Activated CD8-positive, alpha-beta T cell treated with anti-CD3 and anti-CD28 coated beads for 36 hours (primary cell): ENCODE measurements around the gene TAX1BP3. TPM values are rescaled to one million over a fixed set of nuclear protein-coding genes. Genes with fewer than 3 reads are reported as not detected.

ENCODE experiments used
- ATAC-seq: fragments of 200-7000 bp; cut with Tn5 transposase; one replicate; pipeline ENCODE4 v1.10.0; 2021; ENCODE audit warnings: mild to moderate bottlenecking, moderate library complexity
- CTCF ChIA-PET: fragments of 350-600 bp; sonication (Branson Sonifier 250); formaldehyde crosslinking; loops from one replicate; lab custom pipeline; 2021; ENCODE audit warnings: antibody characterized with exemption; lab: Charles Lee
- POLR2A ChIA-PET: fragments of 350-600 bp; sonication (Branson Sonifier 250); formaldehyde crosslinking; loops from one replicate; lab custom pipeline; 2021; ENCODE audit warnings: antibody characterized with exemption; lab: Charles Lee
- DNase-seq: peaks from one replicate; pipeline ENCODE4 v3.0.0-alpha.2; 2020
- H3K27ac Mint-ChIP-seq: one replicate; pipeline ENCODE4 v1.8.0; 2021; ENCODE audit warnings: mild to moderate bottlenecking, mixed read lengths
- H3K27me3 Mint-ChIP-seq: one replicate; pipeline ENCODE4 v1.8.0; 2021; ENCODE audit warnings: mixed read lengths
- H3K36me3 Mint-ChIP-seq: one replicate; pipeline ENCODE4 v1.8.0; 2021; ENCODE audit warnings: low read depth, mixed read lengths
- H3K4me1 Mint-ChIP-seq: one replicate; pipeline ENCODE4 v1.8.0; 2021; ENCODE audit warnings: low read depth, mixed read lengths
- H3K4me3 Mint-ChIP-seq: one replicate; pipeline ENCODE4 v1.8.0; 2021; ENCODE audit warnings: mild to moderate bottlenecking, moderate library complexity, mixed read lengths
- H3K9me3 Mint-ChIP-seq: one replicate; pipeline ENCODE4 v1.8.0; 2021; ENCODE audit warnings: mixed read lengths
- CTCF ChIP-seq: fragments of 200-600 bp; IDR thresholded peaks from one replicate; pipeline ENCODE4 v1.8.0; 2022; ENCODE audit warnings: antibody characterized with exemption, mild to moderate bottlenecking
- intact Hi-C: fragments of 100-400 bp; cut with micrococcal nuclease; formaldehyde crosslinking; loops from one replicate; pipeline ENCODE4 v1.10.0; 2022
- total RNA-seq, 2 experiments: library from RNA; stranded (reverse); gene quantifications; one replicate each; pipeline ENCODE4 v1.2.3, GENCODE V29; 2021

The TAX1BP3 gene
- total RNA-seq, 2 experiments from 2014 or later: 14.3 to 15.1 TPM

GRCh38 chr17:3679531-3680126, 11.3 kb upstream of the TAX1BP3 start:
- TF ChIP-seq CTCF: no peak
- ChIA-PET POLR2A (interaction anchor here (0.8 to 1.2 kb wide), 2 partner anchors 45 to 159 kb away, joined by 3 read pairs; partner anchors contain the start of gene HASPIN), CTCF (interaction anchor here (0.9 to 1.2 kb wide), 2 partner anchors 44 to 58 kb away, joined by 4 read pairs; partner anchors contain the start of gene HASPIN)
- Mint-ChIP-seq H3K36me3 (no peaks in the 10 kb centered on the region), H3K27me3 (no peaks in the 10 kb centered on the region), H3K4me3 (no peak overlapping the region), H3K9me3 (no peaks in the 10 kb centered on the region), H3K27ac (no peak overlapping the region), H3K4me1 (peaks cover 7% of the 10 kb centered on the region)
- intact Hi-C loops: loop anchor here (5.0 to 10.0 kb wide), 2 partner anchors 43 to 55 kb away; partner anchors contain the start of gene HASPIN
- DNase-seq (no peak), ATAC-seq (no peak)

GRCh38 chr17:3678821-3679530, 10.6 kb upstream of the TAX1BP3 start:
- Mint-ChIP-seq H3K4me1 (peaks cover 7% of the 10 kb centered on the region), H3K27me3 (no peaks in the 10 kb centered on the region), H3K27ac (no peak overlapping the region), H3K4me3 (no peak overlapping the region), H3K9me3 (no peaks in the 10 kb centered on the region), H3K36me3 (no peaks in the 10 kb centered on the region)
- DNase-seq (no peak), ATAC-seq (no peak)
- TF ChIP-seq CTCF: no peak
- ChIA-PET POLR2A (interaction anchor here (0.8 to 1.2 kb wide), 2 partner anchors 45 to 159 kb away, joined by 3 read pairs; partner anchors contain the start of gene HASPIN), CTCF (interaction anchor here (0.9 to 1.3 kb wide), 3 partner anchors 18 to 59 kb away, joined by 3 to 4 read pairs (median 4); partner anchors contain the start of gene HASPIN)
- intact Hi-C loops: no loop called here

- DNase-seq (no peak), ATAC-seq (no peak)
- Mint-ChIP-seq H3K4me3 (no peak overlapping the region), H3K27me3 (no peaks in the 10 kb centered on the region), H3K36me3 (no peaks in the 10 kb centered on the region), H3K9me3 (no peaks in the 10 kb centered on the region), H3K4me1 (peaks cover 5% of the 10 kb centered on the region), H3K27ac (no peak overlapping the region)
- intact Hi-C loops: no loop called here
- CTCF ChIA-PET: interaction anchor here (1.3 to 1.7 kb wide), 3 partner anchors 18 to 150 kb away, joined by 3 to 7 read pairs (median 5); no protein-coding TSS in a partner anchor
- no peak for TF ChIP-seq CTCF
- POLR2A ChIA-PET: interaction anchor here (1.1 to 1.3 kb wide), 3 partner anchors 9 to 18 kb away, joined by 3 to 6 read pairs (median 3); partner anchors contain the start of gene P2RX5
Measured at GRCh38 chr17:3678095-3678820, 9.9 kb upstream of the TAX1BP3 start.

GRCh38 chr17:3675886-3676285, 7.5 kb upstream of the TAX1BP3 start:
- H3K9me3 Mint-ChIP-seq: no peaks in the 10 kb centered on the region
- peaks cover 2% of the 10 kb centered on the region for H3K4me1 Mint-ChIP-seq
- ChIA-PET POLR2A (interaction anchor here (1.2 kb wide), 1 partner anchor 9 kb away, joined by 4 read pairs; no protein-coding TSS in a partner anchor), CTCF (interaction anchor here (1.4 kb wide), 1 partner anchor 168 kb away, joined by 3 read pairs; no protein-coding TSS in a partner anchor)
- intact Hi-C loops: no loop called here
- no peak for ATAC-seq
- H3K27ac Mint-ChIP-seq: no peak overlapping the region
- H3K36me3 Mint-ChIP-seq: peaks cover 5% of the 10 kb centered on the region
- no peak for TF ChIP-seq CTCF
- no peak for DNase-seq
- no peak overlapping the region for H3K4me3 Mint-ChIP-seq
- H3K27me3 Mint-ChIP-seq: no peaks in the 10 kb centered on the region
